GM18505 (cell line): ENCODE data around the gene CD200R1.
"Not testable (repeated sequence)": the region's sequence is repeated elsewhere in the genome, so short reads cannot be mapped to it uniquely, and the experiment has no call there.

Experiments
- ATAC-seq: cut with Tn5 transposase; IDR thresholded peaks from one replicate; pipeline ENCODE4 v1.9.1; 2021; ENCODE audit not compliant: unreplicated experiment
- POLR2A ChIP-seq: IDR thresholded peaks from 4 replicates; pipeline ENCODE4 v1.6.1; 2011; ENCODE audit warnings: borderline replicate concordance; ENCODE audit not compliant: insufficient read depth, insufficient read length; ENCODE audit errors: extremely low read depth

Gene CD200R1

DNA sequence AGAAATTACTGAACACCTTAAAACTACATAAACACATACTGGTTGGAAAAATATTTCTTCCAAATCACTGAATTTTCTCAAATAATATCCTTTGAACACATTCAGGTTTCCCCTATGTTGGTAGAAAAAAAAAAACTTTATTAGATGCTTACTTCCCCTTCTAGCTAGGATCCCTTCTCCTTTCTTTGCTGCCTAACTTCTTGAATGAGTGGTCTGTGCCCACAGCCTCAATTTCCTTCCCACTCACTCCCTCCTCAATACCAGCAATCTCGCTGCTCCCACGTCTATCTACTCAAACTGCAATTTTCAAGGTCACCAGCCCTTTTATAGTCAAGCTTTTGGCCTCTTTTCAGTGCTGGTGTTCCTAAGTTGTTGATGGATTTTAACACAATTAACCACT, 8.3 kb downstream of the CD200R1 start:
- TF ChIP-seq POLR2A, result no peak
- no peak for ATAC-seq

DNA sequence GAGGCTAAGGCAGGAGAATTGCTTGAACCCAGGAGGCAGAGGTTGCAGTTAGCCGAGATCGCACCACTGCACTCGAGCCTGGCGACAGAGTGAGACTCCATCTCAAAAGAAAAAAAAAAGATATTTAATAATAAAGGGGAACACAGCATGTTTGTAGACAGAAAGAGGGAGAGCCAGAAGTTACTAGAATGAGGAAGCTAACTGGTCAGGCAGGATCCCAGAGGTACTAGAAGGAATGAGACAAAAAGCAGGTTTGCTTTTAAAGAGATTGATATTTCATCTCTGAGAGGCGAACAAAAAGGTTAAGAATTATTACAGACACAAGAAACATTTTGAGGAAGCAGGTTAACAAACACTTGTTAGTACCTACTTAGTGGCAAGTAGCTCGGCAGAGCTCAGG, 9.2 kb downstream of the CD200R1 start:
- ATAC-seq, result no peak
- TF ChIP-seq POLR2A, result no peak

DNA sequence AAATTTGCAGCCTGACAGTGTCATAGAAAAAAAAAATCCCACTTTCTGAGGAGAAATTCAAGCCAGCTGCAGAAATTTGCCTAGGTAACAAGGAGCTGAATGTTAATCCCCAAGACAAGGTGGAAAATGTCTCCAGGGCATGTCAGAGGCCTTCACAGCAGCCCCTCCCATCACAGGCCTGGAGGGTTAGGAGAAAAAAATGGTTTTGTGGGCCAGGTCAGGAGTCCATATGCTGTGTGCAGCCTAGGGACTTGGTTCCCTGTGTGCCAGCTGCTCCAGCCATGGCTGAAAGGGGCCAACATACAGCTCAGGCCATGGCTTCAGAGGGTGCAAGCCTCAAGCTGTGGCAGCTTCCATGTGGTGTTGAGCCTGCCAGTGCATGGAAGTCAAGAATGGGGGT, 11.2 kb downstream of the CD200R1 start:
- ATAC-seq, result no peak

DNA sequence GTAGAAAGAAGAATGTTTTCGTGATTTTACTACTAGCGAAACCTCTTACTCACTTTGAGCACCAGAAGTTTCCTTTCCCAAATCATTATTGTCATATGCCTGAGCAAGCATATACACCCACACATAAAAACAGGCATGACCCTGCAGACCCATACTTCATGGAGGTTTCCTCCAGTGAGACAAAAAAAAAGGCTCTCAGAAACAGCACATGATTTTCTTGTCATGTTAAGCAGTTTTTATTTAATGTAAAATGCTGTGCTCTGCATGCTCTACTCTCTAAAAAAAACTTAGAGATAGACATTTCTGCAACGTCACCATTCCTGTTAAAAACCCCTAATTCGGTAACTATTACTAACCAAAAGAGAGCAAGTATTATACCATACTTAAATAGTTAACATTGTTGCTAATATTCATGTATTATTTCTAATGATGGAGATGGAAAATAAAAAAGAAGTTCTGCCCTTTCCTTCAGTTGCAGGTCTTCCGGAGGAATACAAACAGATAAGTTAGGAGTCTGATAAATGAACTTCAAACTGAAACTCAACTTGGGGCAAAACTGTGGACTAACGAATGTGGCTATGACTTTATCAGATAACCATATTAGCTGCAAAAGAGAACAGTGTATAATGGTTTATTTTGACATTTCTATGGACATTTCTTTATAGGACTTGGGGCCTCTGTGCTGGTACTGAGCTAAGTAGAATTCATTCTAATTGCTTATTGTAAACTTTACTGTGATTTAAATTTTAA, 15.9 kb downstream of the CD200R1 start:
- TF ChIP-seq POLR2A, result no peak
- ATAC-seq, result peak; percentile 82

More for the DNA sequence above, 11.2 kb downstream of the CD200R1 start:
- no peak for TF ChIP-seq POLR2A

DNA sequence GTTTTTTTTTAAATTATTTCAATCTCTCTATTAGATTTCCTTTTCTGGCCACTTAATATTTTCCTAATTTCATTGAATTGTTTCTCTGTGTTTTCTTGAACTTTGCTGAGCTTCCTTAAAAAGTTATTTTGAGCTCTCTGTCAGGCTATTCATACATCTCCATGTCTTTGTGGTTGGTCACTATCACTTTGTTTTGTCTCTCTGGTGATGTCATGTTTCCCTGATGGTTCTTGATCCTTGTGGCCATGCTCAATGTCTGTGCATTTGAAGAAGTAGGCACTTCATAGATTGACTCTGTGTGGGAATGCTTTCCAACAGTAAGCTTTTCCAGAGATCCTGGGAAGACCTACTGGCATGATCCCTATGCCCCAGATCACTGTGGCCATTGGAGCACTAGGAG, 18.6 kb downstream of the CD200R1 start:
- ATAC-seq, result no peak
- TF ChIP-seq POLR2A, result no peak

DNA sequence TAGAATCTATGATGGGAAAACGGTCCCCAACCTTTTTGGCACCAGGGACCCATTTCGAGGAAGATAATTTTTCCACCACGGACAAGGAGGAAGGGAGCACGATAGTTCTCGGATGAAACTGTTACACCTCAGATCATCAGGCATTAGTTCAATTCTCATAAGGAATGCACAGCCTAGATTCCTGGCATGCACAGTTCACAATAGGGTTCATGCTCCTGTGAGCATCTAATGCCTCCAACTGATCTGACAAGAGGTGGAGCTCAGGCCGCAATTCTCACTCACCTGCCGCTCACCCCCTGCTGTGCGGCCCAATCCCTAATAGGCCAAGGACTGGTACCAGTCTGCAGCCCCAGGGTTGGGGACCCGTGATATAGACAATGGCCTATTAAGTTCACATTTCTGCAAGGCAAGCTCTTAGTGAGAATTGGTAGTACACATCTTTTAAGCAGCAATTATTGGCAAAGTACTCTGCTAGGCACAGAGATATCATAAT, 26.5 kb downstream of the CD200R1 start:
- no peak for ATAC-seq
- TF ChIP-seq POLR2A, result no peak

DNA sequence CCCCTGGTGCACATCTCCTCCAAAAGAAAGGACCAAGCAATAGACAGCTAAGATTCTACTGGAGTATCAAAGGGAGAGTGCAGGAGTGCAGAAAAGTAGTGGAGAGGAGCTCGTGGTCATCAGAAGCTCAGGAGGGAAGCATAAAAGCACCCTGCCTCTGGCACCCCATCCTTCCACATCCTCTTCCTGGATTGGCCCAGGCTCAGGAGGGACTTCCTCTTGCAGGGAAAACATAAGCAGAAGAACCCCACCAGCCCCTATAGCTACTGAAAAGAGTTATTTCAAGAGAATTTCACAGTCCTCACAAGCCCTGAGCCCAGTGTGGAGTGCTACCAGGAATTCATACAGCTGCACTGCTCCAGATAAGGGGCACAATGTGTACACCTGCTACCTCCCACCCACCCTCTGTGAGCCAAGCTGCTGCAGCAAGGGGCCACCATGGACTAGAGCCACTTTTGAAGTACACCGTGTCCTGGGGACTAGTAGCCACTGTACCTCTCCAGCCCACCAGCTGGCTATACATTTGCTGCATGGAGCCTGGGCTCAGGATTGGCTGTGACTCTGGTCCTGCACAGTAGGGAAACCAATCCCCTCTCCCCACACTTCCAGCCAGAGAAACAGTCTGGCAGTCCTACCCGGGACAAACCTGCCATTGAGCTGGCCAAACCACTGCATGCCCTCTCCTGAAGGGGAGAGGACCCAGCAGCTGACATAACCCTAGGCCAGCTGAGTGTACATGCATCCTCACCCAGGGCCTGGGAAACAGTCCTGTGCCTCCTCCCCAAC, 43.0 kb downstream of the CD200R1 start:
- ATAC-seq, result no peak
- TF ChIP-seq POLR2A, result no peak

DNA sequence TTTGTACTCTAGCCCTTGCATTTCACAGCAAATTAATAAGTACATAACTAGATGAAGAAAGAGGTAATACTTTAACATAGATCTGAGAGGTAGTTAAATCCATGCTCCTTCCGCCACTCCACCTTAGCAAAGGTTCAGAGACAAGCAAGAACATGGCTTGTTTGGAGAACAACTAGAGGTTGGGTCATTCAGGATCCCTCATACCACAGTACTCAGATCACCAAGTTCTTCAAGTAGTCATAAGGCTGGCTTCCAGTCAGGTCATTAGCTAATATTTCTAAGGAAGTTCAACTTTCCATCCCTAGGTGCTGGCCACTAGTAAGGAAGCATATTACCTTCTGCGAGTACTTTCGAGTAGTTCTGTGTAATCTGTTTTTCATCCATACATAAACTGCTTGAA, 44.1 kb downstream of the CD200R1 start:
- no peak for TF ChIP-seq POLR2A
- no peak for ATAC-seq

DNA sequence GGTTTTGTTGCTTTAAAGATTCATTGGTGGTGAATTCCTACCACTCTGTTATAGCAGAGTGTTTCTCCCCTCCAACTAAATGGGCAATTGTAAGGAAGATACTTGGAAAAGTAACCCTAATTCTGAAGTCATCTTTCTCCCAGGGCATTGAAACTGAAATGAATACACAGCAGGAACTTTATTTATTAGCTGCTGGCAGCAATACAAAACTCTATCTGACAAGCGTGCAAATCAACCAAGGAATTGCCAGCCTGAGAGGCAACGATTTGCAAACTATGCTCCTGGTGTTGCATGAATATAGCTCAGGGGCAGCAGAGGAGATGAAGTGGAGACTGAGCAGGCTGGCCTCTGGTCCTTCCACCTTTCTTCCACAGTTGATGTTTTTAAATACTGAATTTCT, 48.9 kb downstream of the CD200R1 start:
- no peak for TF ChIP-seq POLR2A
- ATAC-seq, result no peak

DNA sequence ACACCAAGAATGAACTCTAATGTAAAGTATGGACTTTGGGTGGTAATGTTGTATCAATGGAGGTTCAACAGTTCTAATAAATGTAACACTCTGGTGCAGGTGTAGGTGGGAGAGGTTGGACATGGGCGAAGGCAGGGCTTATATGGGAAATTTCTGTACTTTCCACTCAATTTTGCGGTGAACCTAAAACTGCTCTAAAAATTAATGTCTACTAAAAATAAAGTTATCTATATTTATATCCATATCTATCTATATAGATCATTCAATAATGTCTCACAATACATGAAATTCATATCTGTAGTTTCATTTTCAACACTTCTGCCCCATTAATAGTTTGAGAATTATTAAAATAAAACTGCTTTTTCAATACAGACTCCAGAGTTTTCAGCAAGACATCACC, 49.3 kb downstream of the CD200R1 start:
- no peak for TF ChIP-seq POLR2A
- ATAC-seq, result no peak

DNA sequence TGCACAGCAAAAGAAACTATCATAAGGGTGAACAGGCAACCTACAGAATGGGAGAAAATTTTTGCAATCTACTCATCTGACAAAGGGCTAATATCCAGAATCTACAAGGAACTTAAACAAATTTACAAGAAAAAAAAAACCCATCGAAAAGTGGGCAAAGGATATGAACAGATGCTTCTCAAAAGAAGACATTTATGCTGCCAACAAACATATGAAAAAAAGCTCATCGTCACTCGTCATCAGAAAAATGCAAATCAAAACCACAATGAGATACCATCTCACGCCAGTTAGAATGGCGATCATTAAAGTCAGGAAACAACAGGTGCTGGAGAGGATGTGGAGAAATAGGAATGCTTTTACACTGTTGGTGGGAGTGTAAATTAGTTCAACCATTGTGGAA, 55.4 kb downstream of the CD200R1 start:
- ATAC-seq, result not testable (repeated sequence)

DNA sequence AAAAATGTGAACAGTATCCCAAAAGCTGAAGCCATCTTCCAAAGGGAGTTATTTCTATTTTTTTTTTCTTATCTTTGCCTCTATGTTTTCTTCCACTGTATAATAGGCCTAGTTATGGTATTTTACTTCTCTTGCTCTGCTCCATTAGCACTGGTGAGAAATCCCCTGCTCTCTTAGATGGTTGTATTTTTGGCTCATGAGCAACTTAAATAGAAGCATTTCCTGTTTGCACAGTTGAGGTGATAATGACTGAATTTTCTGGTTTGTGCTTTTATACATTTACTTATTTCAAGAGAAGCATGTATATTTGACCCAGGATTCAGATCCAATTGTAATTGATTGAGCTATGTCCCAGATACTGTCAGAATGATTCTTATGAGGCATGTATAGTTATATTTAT, 66.7 kb downstream of the CD200R1 start:
- TF ChIP-seq POLR2A, result no peak
- peak; percentile 97 for ATAC-seq

DNA sequence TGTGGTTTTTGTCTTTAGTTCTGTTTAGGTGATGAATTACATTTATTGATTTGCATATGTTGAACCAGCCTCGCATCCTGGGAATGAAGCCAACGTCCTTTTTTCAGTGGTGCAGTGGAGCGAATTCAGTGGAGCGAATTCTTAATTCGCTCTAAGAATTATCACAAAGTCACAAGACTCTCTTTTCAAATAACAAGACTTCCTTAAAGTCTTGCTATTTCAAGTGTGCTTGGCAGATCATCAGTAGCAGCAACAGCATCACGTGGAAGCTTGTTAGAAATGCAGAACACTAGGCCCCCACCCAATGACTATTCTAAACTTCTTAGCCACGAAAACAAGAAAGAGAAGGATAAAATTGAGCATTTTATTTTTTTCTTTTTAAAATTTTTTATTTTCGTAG, 70.1 kb downstream of the CD200R1 start:
- no peak for ATAC-seq
- no peak for TF ChIP-seq POLR2A

DNA sequence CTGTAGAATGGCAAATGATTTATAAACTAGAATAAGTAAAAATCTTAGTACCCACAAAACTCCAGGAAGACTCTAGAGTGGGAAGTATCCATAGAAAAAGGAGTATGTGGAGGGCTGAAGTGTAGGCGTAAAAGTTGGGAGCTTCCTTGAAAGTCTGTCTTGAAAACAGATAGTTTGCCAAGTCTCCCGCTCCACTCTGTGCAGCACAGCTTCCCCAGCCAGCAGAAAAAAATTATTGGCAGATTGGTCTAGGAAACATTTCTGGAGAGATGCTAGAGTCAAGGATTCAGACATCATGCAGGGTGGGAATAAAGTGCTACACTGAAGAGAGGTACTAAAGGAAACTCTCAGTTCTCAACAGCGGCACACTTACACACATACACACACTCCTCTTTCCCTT, 74.8 kb downstream of the CD200R1 start:
- TF ChIP-seq POLR2A, result no peak
- no peak for ATAC-seq
